Cardiac muscle cell (in vitro differentiated cells and primary cell): Measurements from ENCODE around the gene WTAP. TPM values are rescaled to one million over a fixed set of nuclear protein-coding genes. Genes with fewer than 3 reads are reported as not detected.

Experiments
- DNase-seq, 2 donors: peaks; one replicate each; pipeline versions ENCODE4 v3.0.0 to v3.0.0-alpha.2; 2010 to 2017; ENCODE audit warnings: low read depth in 1 of 2, low spot score in 1 of 2
- H3K27ac ChIP-seq: fragments of 200-600 bp; sonication (generic); 2 replicates; pipeline ENCODE4 v1.5.1; 2016
- H3K27me3 ChIP-seq: fragments of 200-600 bp; sonication (generic); 2 replicates; pipeline ENCODE4 v1.6.0; 2016; ENCODE audit warnings: control low read depth
- H3K36me3 ChIP-seq: fragments of 200-600 bp; sonication (generic); 2 replicates; pipeline ENCODE4 v1.5.1; 2016; ENCODE audit warnings: control low read depth
- H3K4me1 ChIP-seq: fragments of 200-600 bp; sonication (generic); 2 replicates; pipeline ENCODE4 v1.8.1; 2017; ENCODE audit warnings: low read depth, mild to moderate bottlenecking, mixed run types
- H3K4me3 ChIP-seq: fragments of 200-600 bp; sonication (generic); 2 replicates; pipeline ENCODE4 v1.5.1; 2016; ENCODE audit warnings: mild to moderate bottlenecking
- H3K9me3 ChIP-seq: fragments of 200-600 bp; sonication (generic); 2 replicates; pipeline ENCODE4 v1.5.1; 2017; ENCODE audit warnings: low read depth, mild to moderate bottlenecking, control low read depth
- CTCF ChIP-seq: IDR thresholded peaks from 2 replicates; pipeline ENCODE4 v1.5.1; 2012; ENCODE audit warnings: low read depth, mild to moderate bottlenecking, low read length
- polyA plus RNA-seq: library from polyadenylated mRNA; unstranded; fragments of >200 nt; fragmentation: Nextera tagmentation; extraction: Ambion mirVana; gene quantifications from 2 replicates; pipeline ENCODE4 v1.2.1, GENCODE V29; 2016
- total RNA-seq: library from RNA; depleted of rRNA; stranded (reverse); fragments of >200 nt; gene quantifications from 2 replicates; pipeline ENCODE4 v1.2.3, GENCODE V29; 2016

Gene WTAP
- total and polyA plus RNA-seq, 2 experiments from 2014 or later, result 64.2 to 70.9 TPM

DNA sequence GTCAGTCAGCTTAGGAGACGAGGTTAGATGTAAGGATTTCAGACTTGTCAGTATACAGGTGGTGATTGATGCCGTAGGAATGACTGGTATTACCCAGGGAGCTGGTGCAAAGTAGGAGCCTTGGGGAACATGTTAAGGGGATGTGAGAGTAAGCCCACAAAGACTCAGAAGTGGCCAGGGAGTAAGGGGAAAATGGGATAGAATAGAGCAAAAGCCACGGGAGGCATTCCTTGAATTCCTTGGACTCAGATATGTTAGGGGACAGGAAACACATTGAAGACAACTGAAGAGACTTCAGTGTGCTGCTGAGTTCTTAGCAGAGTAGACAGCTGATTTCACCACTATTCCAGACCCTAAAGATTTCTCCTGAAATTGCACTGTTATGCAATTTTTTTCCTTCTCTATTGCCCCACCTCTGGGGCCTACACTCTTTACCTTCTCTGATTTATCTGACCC is 33.3 kb downstream of the WTAP start:
- H3K9me3 ChIP-seq, result no peaks in the 10 kb centered on the region
- H3K36me3 ChIP-seq, result peaks cover 19% of the 10 kb centered on the region
- no peak for TF ChIP-seq CTCF
- no peaks in the 10 kb centered on the region for H3K27me3 ChIP-seq
- H3K4me3 ChIP-seq, result peak overlapping the region; percentile 45
- H3K4me1 ChIP-seq, result peaks cover 16% of the 10 kb centered on the region
- peak in 1 of 2 donors; percentile 85 for DNase-seq
- H3K27ac ChIP-seq, result peak overlapping the region; percentile 89

DNA sequence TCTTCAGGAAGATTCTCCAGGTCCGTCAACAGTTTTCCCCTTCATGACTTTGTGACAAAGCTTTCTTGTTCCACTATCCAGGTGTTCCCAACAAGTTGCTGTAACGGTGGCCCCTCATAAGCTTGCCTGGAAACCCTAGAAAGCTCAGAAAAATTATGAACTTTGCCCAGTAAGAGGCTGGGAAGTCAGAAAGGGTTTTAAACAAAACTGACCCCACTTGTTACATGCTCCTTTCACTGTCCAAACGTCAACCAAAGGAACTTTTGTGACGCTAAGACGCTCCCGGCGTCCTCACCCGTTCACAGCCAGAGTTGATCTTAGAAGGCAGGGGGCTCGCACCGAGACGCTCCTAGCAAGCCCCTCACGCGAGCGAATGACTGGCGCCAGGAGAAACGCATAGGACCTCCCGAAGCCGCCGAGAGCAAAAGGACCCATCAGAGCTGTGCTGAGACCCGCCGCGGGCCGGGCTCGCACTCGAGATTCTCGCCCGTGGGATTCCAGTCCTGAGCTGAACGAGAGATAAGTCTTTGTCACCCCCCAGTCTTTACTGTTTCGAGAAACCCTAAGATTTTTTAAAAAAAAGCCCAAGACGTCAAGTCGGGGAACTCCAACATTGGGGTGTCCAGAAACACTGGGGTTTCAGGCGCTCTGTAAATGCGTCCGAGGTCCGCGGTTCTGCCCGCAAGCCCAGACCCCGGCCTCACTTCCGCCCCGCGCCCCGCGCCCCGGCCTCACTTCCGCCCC is 34.0 kb downstream of the WTAP start:
- Histone ChIP-seq H3K27ac (peak overlapping the region; percentile 89), H3K4me1 (peaks cover 16% of the 10 kb centered on the region), H3K27me3 (no peaks in the 10 kb centered on the region), H3K36me3 (peaks cover 20% of the 10 kb centered on the region), H3K9me3 (no peaks in the 10 kb centered on the region), H3K4me3 (peak overlapping the region; percentile 45)
- DNase-seq, result peak; percentile 30 to 31
- TF ChIP-seq CTCF, result no peak

- Histone ChIP-seq H3K27me3 (no peaks in the 10 kb centered on the region), H3K9me3 (no peaks in the 10 kb centered on the region), H3K27ac (peak within 1 kb of the TSS; percentile 89), H3K36me3 (peaks cover 28% of the 10 kb centered on the region), H3K4me3 (peak within 1 kb of the TSS; percentile 45), H3K4me1 (peaks cover 16% of the 10 kb centered on the region)
- no peak for TF ChIP-seq CTCF
- peak; percentile 96 to 97 for DNase-seq
Measured at GRCh38 chr6:159761873-159762680, 34.8 kb downstream of the WTAP start, which contains the start of gene ACAT2. ACAT2 (plus strand) TSS chr6:159762045; CDS start chr6:159762088, 43 bp downstream.

GRCh38 chr6:159762681-159763293 is 35.5 kb downstream of the WTAP start:
- DNase-seq, result no peak

More at GRCh38 chr6:159762681-159763293, 35.5 kb downstream of the WTAP start:
- no peak for TF ChIP-seq CTCF
- Histone ChIP-seq H3K27ac (peak overlapping the region; percentile 89), H3K4me3 (peak overlapping the region; percentile 45), H3K27me3 (no peaks in the 10 kb centered on the region), H3K9me3 (no peaks in the 10 kb centered on the region), H3K36me3 (peaks cover 32% of the 10 kb centered on the region), H3K4me1 (peaks cover 16% of the 10 kb centered on the region)
